ENCODE measurements around the gene SPR.

Gene SPR

DNA sequence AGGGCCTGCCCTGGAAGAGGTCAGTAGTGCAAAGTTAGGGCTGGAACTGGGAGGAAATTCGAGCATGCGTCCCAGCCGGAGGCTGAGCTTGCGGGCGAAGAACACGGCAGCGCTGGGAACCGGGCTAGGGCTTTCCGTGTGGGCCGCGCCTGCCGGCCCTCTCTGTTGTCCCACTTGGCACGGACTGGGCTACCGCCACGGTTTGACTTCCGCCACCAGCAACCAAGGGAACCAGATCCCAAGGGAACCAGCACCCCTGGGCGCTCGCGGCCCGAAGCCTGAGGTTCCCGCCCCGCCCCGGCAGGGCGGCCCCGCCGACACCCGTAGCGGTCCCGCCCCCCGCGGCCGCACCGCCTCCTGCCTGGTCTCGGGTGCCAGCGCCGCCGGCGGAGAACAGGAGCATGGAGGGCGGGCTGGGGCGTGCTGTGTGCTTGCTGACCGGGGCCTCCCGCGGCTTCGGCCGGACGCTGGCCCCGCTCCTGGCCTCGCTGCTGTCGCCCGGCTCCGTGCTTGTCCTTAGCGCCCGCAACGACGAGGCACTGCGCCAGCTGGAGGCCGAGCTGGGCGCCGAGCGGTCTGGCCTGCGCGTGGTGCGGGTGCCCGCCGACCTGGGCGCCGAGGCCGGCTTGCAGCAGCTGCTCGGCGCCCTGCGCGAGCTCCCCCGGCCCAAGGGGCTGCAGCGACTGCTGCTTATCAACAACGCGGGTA, at the start of gene SPR:
TSS of gene SPR (plus strand) at position 377 of the 708 bp plus-strand sequence. CDS start at position 402, 25 bp downstream.
- H3K4me1 ChIP-seq (ENCODE audit: insufficient read depth, insufficient read length): no peaks in the 10 kb centered on the region
- no peak for DNase-seq (ENCODE audit: low read depth, low spot score)
- peaks cover 37% of the 10 kb centered on the region for H3K27me3 ChIP-seq (ENCODE audit: insufficient read depth, insufficient read length)

DNA sequence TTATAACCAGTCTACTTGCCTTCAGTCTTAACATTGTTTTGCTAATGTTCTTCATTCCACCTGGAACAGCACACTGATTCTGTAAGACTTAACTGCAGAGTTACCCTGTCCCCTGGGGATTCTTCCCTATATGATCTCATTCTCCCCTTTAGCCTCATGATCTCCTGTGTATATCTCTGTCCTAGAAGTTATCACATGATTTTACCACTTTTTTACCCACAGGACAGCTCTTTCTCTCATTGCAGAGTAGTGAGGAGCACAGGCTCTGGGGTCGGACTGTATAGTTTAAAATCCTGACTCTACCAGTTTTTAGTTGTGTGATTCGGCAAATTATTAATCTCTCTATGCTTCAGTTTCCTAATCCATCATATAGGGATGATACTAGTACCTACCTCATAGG, 47.1 kb upstream of the SPR start:
- no peak overlapping the region for H3K9ac ChIP-seq (ENCODE audit: insufficient read length, low read depth)
- TF ChIP-seq ZNF274 (IDR thresholded peaks at IDR 0.05; ENCODE audit: low read depth, low read length): no peak
- no peak for TF ChIP-seq SUZ12 (IDR thresholded peaks at IDR 0.05; ENCODE audit: extremely low read depth, insufficient read depth, insufficient read length)
- no peak for TF ChIP-seq YY1 (IDR thresholded peaks at IDR 0.05; ENCODE audit: insufficient read depth, insufficient read length)
- no peak for DNase-seq (ENCODE audit: low read depth, low spot score)

More for the DNA sequence above, at the start of gene SPR:
- H3K36me3 ChIP-seq (ENCODE audit: insufficient read depth, insufficient read length, low read length): peaks cover 10% of the 10 kb centered on the region
- TF ChIP-seq SUZ12 (IDR thresholded peaks at IDR 0.05; ENCODE audit: extremely low read depth, insufficient read depth, insufficient read length): no peak
- no peak for TF ChIP-seq ZNF274 (IDR thresholded peaks at IDR 0.05; ENCODE audit: low read depth, low read length)
- TF ChIP-seq YY1 (IDR thresholded peaks at IDR 0.05; ENCODE audit: insufficient read depth, insufficient read length): no peak
- H3K9ac ChIP-seq (ENCODE audit: insufficient read length, low read depth): peak within 1 kb of the TSS; percentile 76
- H3K4me3 ChIP-seq (ENCODE audit: insufficient read length, low read depth): peak within 1 kb of the TSS; percentile 63
- no peaks in the 10 kb centered on the region; the same call in 1 of the 2 replicates for H3K9me3 ChIP-seq (ENCODE audit: insufficient read depth, low read length)

DNA sequence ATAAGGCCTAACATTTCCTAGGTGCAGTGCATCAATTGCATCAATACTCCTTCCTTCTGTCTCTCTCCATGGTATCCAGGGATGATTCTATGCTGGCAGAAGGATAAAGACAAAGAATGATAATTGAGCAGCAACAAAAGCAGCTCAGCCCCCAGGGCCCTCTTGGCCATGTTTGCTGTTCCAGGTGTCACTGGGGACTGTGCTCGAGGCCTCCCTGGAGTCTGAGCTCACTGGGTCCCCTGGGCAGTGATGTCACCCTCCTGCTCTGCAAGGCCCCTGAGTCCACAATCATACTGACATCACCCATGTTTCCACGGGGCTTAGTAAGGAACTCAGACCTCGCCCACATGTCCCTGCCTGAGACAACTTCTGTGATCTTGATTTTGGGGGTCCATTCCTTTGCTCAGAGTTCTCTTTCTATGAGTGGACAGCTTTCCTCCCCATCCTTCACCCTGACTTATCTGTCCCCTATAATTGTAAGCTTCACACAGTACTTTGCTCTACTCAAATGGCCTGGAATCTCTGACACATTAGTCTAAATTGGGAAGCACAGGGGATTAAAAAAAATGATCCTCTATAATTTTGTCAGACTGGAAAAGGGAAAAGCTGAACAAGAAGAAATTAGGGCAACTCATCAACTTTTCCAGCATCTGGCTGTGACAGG, 45.6 kb upstream of the SPR start:
- H3K36me3 ChIP-seq (ENCODE audit: insufficient read depth, insufficient read length, low read length): no peaks in the 10 kb centered on the region
- no peaks in the 10 kb centered on the region for H3K27me3 ChIP-seq (ENCODE audit: insufficient read depth, insufficient read length)
- H3K9me3 ChIP-seq (ENCODE audit: insufficient read depth, low read length): no peaks in the 10 kb centered on the region
- no peak for DNase-seq (ENCODE audit: low read depth, low spot score)
- no peak for TF ChIP-seq SUZ12 (IDR thresholded peaks at IDR 0.05; ENCODE audit: extremely low read depth, insufficient read depth, insufficient read length)
- no peak for TF ChIP-seq YY1 (IDR thresholded peaks at IDR 0.05; ENCODE audit: insufficient read depth, insufficient read length)
- no peak for TF ChIP-seq ZNF274 (IDR thresholded peaks at IDR 0.05; ENCODE audit: low read depth, low read length)
- no peak overlapping the region for H3K4me3 ChIP-seq (ENCODE audit: insufficient read length, low read depth)
- no peaks in the 10 kb centered on the region for H3K4me1 ChIP-seq (ENCODE audit: insufficient read depth, insufficient read length)
- no peak overlapping the region for H3K9ac ChIP-seq (ENCODE audit: insufficient read length, low read depth)

More for the DNA sequence above, 47.1 kb upstream of the SPR start:
- no peaks in the 10 kb centered on the region for H3K4me1 ChIP-seq (ENCODE audit: insufficient read depth, insufficient read length)
- H3K4me3 ChIP-seq (ENCODE audit: insufficient read length, low read depth): no peak overlapping the region
- H3K27me3 ChIP-seq (ENCODE audit: insufficient read depth, insufficient read length): no peaks in the 10 kb centered on the region
- H3K36me3 ChIP-seq (ENCODE audit: insufficient read depth, insufficient read length, low read length): no peaks in the 10 kb centered on the region
- no peaks in the 10 kb centered on the region for H3K9me3 ChIP-seq (ENCODE audit: insufficient read depth, low read length)

DNA sequence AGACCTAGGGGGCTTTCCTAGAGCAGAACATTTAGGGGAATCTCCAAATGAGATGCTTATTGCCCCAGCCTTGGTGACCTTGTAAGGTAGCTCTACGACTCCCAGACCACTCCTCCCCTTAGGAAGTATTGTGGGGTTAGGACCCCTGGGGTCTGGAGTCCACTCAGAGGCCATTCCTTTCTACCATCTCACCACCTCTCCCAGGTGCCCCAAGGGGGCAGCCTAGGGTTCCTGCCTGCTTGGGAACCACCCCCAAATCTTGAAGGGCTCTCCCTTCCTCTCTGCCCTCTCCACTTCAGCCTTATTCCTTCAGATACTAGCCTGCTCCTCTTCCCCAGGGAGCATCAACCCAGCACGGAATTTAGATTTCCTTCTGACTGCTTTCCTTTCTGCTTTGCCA, 43.9 kb upstream of the SPR start:
- H3K9ac ChIP-seq (ENCODE audit: insufficient read length, low read depth): no peak overlapping the region
- no peak overlapping the region for H3K4me3 ChIP-seq (ENCODE audit: insufficient read length, low read depth)
- no peak for TF ChIP-seq ZNF274 (IDR thresholded peaks at IDR 0.05; ENCODE audit: low read depth, low read length)
- TF ChIP-seq YY1 (IDR thresholded peaks at IDR 0.05; ENCODE audit: insufficient read depth, insufficient read length): no peak
- no peak for TF ChIP-seq SUZ12 (IDR thresholded peaks at IDR 0.05; ENCODE audit: extremely low read depth, insufficient read depth, insufficient read length)
- DNase-seq (ENCODE audit: low read depth, low spot score): no peak
- no peaks in the 10 kb centered on the region for H3K36me3 ChIP-seq (ENCODE audit: insufficient read depth, insufficient read length, low read length)
- H3K9me3 ChIP-seq (ENCODE audit: insufficient read depth, low read length): no peaks in the 10 kb centered on the region
- H3K27me3 ChIP-seq (ENCODE audit: insufficient read depth, insufficient read length): no peaks in the 10 kb centered on the region
- no peaks in the 10 kb centered on the region for H3K4me1 ChIP-seq (ENCODE audit: insufficient read depth, insufficient read length)

DNA sequence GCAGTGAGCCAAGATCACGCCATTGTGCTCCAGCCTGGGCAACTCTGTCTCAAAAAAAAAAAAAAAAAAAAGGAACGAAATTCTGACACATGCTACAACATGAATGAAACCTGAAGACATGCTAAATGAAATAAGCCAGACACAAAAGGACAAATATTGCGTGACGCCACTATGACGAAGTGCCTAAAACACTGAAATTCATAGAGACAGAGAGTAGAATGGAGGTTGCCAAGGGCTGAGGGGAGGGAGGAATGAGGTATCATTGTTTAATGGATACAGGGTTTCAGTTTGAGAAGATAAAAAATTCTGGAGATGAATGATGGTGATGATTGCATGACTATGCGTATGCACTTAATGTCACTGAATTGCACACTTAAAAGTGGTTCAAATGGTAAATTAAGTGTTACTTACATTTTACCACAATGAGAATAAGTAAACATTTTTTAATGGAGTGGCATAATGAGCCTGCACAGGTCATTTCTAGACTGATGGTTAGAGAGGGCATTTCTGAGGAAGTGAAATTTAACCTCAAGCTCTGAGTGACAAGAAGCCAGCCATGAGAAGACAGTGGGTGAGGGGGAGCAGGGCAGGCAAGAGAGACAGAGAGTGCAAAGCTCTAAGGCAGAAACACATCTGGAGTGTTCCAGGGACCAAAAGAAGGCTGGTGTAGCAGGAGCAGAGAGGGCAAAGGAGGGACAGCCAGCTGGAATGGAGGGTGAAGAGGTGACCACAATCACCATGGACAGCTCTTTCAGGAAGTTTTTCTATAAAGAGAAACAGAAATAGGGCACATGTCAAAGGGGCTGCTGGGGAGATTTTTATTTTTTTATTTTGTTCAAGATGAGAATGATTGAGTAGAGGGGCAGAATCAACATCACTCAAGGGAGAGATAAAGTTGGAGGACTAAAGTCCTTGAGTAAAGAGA, 40.8 kb upstream of the SPR start:
- no peak for DNase-seq (ENCODE audit: low read depth, low spot score)
- TF ChIP-seq ZNF274 (IDR thresholded peaks at IDR 0.05; ENCODE audit: low read depth, low read length) (no peak), SUZ12 (IDR thresholded peaks at IDR 0.05; ENCODE audit: extremely low read depth, insufficient read depth, insufficient read length) (no peak), YY1 (IDR thresholded peaks at IDR 0.05; ENCODE audit: insufficient read depth, insufficient read length) (no peak)
- Histone ChIP-seq H3K9me3 (ENCODE audit: insufficient read depth, low read length) (no peaks in the 10 kb centered on the region), H3K4me1 (ENCODE audit: insufficient read depth, insufficient read length) (no peaks in the 10 kb centered on the region), H3K27me3 (ENCODE audit: insufficient read depth, insufficient read length) (no peaks in the 10 kb centered on the region), H3K36me3 (ENCODE audit: insufficient read depth, insufficient read length, low read length) (no peaks in the 10 kb centered on the region), H3K4me3 (ENCODE audit: insufficient read length, low read depth) (no peak overlapping the region), H3K9ac (ENCODE audit: insufficient read length, low read depth) (no peak overlapping the region)

DNA sequence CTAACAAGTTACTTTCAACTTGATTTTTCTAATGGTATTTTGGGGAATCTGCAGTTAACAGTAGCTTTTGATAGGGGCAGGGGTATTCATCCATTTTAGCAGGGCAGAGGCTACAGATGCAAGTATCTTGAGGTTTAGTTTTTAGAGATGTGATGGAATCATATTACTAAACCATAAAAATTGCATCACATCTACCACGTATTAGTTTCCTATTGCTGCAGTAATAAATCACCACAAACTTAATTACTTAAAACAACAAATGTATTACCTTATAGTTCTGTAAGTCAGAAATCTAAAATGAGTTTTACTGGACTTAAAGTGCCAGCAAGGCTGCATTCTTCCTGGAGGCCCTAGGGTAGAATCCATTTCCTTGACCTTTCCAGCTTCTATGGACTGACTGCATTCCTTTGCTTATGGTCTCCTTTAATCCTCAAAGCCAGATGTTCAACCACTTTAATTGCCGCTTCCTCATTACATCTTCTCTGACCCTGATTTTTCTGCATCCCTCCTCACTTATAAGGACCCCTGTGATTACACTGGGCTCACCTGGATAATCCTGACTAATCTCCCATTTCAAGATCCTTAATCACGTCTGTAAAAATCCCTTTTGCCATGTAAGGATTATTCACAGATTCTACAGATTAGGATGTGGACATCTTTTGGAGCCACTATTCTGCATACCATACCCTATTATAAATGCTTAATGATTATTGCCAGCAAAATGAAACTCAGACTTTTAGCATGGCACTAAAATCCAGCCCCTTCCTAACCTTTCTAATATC, 39.5 kb upstream of the SPR start:
- TF ChIP-seq ZNF274 (IDR thresholded peaks at IDR 0.05; ENCODE audit: low read depth, low read length): no peak
- Histone ChIP-seq H3K9me3 (ENCODE audit: insufficient read depth, low read length) (no peaks in the 10 kb centered on the region), H3K9ac (ENCODE audit: insufficient read length, low read depth) (no peak overlapping the region), H3K4me3 (ENCODE audit: insufficient read length, low read depth) (no peak overlapping the region), H3K27me3 (ENCODE audit: insufficient read depth, insufficient read length) (no peaks in the 10 kb centered on the region), H3K36me3 (ENCODE audit: insufficient read depth, insufficient read length, low read length) (no peaks in the 10 kb centered on the region), H3K4me1 (ENCODE audit: insufficient read depth, insufficient read length) (no peaks in the 10 kb centered on the region)
- no peak for DNase-seq (ENCODE audit: low read depth, low spot score)

Data from NT2/D1 (cell line).